ENCODE measurements around the gene NUFIP2. TPM values are rescaled to one million over a fixed set of nuclear protein-coding genes. Genes with fewer than 3 reads are reported as not detected.
"Not testable (repeated sequence)": the region's sequence is repeated elsewhere in the genome, so short reads cannot be mapped to it uniquely, and the experiment has no call there.

NUFIP2 gene
- polyA plus RNA-seq (ENCODE audit: insufficient read length), result 32.7 TPM

DNA sequence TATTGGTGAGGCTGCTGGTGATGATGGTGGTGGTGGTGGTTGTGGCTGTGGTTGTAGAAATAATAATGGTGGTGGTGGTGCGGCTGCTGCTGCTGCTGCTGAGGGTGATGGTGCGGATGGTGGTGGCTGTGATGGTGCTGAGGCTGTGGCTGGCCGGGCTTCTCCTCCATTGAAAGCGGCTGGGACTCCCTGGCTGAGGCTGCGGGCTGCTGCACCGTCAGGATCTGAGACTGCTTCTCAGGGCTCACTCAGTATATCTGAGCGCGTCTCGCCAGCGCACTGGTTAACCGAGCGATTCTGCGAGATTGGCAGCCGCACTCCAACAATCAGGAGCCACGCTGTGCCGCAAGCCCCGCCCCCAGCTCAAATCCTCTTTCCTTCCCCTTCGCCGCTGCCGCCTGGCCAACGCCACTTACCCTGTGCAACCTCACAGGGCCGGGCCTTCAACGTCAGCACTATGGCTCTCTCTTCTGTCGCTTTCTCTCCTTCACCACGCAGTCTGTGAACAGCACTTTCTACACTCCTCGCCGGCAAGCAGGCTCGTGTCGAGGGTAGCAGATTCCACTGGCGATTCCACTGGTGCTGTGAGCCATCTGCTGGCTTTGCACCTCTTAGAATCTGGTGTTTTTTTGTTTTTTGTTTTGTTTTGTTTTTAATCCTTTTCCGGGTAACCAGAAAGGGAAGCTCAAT lies at the start of gene NUFIP2:
Gene NUFIP2 (minus strand): TSS at position 259 of the 690 bp plus-strand sequence. CDS start 89 bp downstream, at position 170.
- peak; percentile 99 for DNase-seq

DNA sequence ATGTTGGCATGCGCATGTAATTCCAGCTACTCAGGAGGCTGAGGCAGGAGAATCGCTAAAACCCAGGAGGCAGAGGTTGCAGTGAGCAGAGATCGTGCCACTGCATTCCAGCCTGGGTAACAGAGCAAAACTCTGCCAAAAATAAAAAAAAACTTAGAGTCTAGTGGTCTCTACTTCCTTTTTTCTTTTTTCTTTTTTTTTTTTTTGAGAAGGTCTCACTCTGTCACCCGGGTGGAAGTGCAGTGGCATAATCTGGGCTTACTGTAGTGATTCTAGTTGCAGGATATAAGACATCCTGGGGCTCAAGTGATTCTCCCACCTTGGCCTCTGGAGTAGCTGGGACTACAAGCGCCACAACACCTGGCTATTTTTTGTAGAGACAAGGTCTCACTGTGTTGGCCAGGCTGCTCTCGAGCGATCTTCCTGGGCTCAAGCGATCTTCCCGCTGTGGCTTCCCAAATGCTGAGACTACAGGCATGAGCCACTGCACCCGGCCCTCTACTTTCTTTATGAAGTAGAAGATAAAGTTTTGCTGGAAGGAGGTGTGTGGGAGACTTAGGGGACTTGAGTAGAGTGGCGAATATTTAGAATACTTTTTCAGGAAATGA lies 48.3 kb upstream of the NUFIP2 start:
- DNase-seq, result no peak

DNA sequence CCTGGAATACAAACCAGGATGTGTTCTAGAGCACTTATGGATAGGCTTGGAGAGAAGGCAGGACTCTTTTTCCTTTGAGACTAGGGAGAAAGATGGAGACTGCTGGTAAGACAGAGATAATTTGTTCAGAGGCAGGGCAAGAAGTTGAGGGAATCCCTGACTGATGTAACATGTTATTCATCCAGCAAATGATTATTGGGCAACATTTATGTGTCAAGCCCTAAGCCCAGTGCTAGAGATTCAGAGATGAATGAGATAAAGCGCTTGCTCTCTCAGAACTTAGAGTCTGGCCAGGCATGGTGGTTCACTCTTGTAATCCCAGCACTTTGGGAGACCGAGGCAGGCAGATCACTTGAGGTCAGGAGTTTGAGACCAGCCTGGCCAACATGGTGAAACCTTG lies 47.8 kb upstream of the NUFIP2 start:
- DNase-seq, result no peak

DNA sequence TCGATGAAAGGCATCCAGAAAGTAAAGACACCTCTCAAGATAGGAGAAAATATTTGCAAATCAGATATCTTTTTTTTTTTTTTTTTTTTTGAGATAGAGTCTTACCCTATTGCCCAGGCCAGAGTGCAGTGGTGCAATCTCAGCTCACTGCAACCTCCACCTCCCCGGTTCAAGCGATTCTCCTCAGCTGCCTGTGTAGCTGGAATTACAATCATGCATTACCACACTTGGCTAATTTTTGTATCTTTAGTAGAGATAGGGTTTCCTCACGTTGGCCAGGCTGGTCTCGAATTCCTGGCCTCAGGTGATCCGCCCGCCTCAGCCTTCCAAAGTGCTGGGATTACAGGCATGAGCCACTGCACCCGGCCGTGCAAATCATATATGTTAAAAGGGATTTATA lies 45.1 kb upstream of the NUFIP2 start:
- DNase-seq, result not testable (repeated sequence)

DNA sequence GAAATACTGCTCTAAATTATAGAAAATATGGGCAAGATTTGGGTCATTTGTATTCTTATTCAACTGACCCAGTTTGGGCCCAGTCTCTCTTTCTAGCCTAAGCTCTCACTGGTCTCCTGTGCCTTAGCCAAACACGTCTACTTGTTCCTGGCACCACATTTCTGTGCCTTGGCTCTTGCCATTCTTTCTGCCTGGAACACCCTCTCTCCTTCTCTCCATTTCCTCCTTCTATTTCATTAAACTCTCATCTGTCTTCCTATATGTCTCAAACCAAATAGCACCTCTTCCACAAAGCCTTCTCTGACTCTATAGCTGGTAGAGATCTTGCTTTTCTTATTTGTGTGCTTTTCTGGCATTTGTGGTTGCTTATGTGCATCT lies 37.7 kb upstream of the NUFIP2 start:
- DNase-seq, result peak; percentile 8

GRCh38 chr17:29331075-29331707 lies 37.2 kb upstream of the NUFIP2 start:
- DNase-seq, result peak; percentile 21

DNA sequence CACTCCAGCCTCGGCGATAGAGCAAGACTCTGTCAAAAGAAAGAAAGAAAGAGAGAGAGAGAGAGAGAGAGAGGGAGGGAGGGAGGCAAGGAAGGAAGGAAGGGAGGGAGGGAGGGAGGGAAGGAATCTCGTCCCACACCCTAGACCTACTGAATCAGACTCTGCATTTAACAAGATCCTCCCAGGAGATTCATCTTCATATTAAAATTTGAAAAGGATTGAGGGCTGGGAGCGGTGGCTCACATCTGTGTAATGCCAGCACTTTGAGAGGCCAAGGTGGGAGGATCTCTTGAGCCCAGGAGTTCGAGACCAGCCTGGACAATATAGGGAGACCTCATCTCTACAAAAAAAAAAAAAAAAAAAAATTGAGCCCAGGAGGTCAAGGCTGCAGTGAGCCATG lies 33.5 kb upstream of the NUFIP2 start:
- no peak for DNase-seq

DNA sequence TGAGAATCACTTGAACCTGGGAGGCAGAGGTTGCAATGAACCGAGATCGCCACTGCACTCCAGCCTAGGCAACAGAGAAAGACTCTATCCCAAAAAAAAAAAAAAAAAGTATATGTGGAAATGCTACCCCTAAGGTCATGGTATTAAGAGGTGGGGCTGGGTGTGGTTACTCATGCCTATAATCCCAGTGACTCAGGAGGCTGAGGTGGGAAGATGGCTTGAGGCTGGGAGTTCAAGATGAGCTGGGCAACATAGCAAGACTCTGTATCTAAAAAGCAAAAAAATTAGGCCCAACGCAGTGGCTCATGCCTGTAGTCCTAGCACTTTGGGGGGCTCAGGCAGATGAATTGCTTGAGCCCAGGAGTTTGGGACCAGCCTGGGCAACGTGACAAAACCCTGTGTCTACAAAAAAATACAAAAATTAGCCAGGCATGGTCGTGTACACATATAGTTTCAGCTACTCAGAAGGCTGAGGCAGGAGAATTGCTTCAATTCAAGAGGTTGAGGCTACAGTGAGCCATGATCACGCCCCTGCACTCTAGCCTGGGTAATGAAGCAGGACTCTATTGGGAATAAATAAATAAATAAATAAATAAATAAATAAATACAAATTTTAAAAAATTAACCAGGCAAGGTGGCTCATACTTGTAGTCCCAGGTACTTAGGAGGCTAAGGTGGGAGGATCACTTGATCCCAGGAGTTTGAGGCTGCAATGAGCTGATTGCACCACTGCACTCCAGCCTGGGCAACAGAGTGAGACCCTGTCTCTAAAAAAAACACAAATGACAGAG lies 32.3 kb upstream of the NUFIP2 start:
- no peak for DNase-seq

- DNase-seq, result no peak
Measured at GRCh38 chr17:29322363-29322762, 28.4 kb upstream of the NUFIP2 start.

DNA sequence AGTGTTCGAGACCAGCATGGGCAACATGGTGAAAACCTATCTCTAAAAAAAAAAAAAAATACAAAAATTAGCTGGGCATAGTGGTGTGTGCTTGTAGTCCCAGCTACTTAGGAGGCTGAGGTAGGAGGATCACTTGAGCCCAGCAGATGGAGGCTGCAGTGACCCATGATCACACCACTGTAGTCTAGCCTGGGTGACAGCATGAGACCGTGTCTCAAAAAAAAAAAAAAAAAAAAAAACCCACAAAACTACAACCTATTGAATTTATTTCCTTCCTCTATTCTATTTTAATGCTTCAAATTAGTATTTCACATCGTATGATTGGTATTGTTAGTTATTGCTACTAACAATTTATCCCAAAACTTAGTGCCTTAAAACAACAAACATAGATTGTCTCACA lies 9.4 kb upstream of the NUFIP2 start:
- DNase-seq, result no peak

DNA sequence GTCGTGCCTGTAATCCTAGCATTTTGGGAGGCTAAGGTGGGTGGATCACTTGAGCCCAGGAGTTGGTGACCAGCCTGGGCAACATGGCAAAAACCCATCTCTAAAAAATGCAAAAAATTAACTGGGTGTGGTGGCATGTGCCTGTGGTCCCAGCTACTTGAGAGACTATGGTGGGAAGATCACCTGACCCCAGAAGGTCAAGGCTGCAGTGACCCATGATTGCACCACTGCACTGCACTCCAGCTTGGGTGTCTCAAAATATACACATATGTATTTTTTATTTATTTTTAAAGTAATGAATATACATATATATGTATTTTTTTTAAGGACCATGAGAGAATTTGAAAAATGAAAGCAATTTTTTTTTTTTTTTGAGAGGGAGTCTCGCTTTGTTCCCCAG lies 5.1 kb upstream of the NUFIP2 start:
- DNase-seq, result no peak

DNA sequence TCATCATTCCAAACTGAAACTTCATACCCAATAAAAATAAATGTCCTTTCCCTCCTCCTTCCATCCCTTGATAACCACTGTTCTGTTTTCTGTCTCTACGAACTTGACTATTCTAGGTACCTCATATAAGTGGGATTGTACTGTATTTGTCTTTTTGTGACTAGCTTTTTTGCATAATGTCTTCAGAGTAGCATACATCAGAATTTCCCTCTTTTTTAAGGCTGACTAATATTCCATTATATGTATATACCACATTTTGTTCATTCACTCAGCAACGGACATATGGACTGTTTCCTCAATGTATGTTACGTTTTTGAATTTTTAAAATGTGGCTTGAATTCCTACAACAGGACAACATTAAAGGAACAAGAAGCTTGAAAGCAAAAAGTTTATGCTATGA lies 1.5 kb upstream of the NUFIP2 start:
- DNase-seq, result no peak

DNA sequence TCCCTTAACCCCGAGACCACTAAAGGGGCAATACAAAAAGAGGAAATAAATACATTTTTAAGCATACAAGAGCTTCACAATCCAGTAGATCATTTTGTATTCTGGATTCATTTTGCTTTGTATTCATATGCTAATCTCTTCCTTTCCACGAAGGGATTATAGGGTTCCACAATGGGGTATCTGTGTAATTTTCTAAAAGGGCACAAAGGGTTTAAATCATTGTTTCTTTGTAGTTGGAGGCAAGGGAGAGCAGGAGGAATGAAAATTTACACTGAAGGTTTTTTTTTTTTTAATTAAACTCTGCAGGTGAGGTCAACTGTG lies 592 bp upstream of the NUFIP2 start:
- no peak for DNase-seq

DNA sequence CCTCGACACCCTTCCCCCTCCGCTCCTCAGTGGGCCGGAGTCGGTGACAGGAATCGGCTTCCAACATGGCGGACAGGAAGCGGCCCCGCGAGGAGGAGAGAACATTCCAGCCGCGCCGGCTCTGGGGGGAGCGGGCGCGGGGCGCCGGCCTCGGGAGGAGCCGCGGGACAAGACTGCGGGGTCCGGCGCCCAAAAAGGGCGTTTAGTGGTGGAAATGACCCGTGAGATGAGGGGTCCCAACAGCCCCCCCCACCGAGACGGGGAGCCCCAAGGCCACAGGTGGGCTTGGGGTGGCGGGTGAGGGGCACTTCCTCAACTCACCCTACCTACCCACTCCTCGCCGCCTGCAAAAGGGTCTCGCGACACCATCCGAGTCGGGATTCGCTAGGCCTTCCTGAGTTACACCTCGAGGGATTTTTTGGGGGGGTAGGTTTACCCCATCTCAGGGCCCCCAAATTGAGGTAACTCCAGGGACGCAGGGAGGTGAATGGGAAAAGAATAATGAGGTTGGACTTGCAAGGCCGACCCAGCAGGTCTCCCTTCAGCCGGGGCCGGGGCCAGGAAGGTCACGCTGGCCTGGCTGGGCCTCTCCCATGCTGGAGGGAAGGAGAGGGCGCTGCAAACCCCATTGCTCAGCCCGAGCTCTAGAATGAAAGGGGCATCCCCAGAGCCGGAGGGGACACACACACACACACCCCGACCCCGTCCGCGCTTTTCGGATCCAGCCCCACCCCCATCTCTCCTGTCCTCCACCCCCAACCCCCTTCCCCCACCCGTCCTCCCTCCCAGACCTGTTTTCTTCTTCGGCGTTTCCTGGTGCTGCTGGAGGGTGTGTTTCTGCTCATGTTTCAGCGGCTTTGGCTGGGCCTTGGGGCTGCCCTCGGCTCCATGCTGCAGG lies 707 bp downstream of the NUFIP2 start:
- DNase-seq, result peak; percentile 63

- DNase-seq, result peak; percentile 59
Measured at GRCh38 chr17:29292071-29292991, 1.6 kb downstream of the NUFIP2 start.

DNA sequence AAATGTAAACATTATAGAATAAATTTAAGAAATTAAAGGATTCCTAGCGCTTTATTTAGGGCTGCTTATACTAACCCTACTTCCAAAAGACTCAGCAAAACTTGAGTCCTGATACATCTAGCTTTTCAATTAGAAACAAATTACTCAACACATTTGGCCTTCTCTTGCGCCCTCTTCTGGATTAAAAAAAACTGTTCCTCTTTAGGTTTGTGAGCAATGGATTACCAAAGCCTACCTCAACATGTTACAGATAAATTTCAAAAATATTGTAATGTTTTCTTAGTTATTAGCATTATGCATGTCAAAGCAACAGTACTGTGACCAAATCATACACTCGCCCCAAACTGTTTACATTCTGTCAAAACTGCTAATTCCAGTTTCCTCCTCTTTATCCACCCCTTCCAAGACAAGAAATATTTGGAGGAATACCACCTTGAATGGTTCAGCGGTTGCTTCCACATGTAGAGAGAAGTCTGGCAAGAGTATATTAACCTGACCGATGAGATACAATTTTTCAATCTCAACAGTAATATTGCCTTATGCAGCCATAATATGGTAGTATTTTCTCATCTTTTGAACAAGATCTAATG lies 2.7 kb downstream of the NUFIP2 start:
- peak; percentile 59 for DNase-seq

GRCh38 chr17:29289852-29290251 lies 4.1 kb downstream of the NUFIP2 start:
- no peak for DNase-seq

GRCh38 chr17:29283961-29284360 lies 10.0 kb downstream of the NUFIP2 start:
- no peak for DNase-seq

DNA sequence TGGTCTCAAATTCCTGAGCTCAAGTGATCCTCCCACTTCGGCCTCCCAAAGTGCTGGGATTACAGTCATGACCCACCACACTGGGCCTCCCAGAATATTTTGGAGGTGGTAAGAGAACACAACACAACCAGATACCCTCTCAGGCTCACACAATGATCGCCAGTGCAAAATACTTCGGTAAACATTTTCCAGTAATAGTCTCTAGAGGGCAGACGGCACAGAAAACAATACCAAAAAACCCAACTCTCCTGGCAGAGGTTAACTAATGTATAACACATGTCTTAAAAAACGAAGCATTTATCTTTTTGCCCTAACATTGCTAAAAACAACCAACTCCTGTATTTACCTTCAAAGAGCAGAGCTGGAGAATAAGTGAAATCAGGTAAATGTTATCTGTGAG lies 10.5 kb downstream of the NUFIP2 start:
- DNase-seq, result no peak

DNA sequence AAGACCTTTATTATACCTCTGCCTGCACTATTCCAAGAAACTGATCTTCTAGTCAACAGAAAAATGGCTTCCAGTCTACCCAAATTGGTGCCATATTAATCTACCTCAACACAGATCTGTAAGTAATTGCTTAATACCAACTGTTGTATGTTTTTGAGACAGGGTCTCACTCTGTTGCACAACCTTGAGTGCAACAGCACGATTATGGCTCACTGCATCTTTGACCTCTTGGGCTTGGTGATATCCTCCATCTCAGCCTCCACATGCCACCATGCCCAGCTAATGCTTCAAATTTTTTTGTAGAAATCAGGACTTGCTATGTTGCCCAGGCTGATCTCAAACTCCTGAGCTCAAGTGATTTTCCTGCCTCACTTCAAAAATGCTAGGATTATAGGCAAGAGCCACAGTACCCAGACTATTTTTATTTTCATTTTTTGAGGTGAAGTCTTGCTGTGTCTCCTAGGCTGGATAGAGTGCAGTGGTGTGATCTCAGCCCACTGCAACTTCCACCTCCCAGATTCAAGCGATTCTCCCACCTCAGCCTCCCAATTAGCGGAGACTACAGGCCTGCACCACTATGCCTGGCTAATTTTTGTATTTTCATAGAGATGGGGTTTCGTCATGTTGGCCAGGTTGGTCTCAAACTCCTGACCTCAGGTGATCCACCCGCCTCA lies 14.4 kb downstream of the NUFIP2 start:
- DNase-seq, result no peak
